HG03469 (cell line): Measurements from ENCODE around the gene CCNQ.

Experiments
- ATAC-seq: cut with Tn5 transposase; IDR thresholded peaks from one replicate; pipeline ENCODE4 v1.9.1; 2021; ENCODE audit warnings: mild to moderate bottlenecking, moderate library complexity, moderate number of reproducible peaks; ENCODE audit not compliant: unreplicated experiment

CCNQ gene

GRCh38 chrX:153637121-153638040 is 38.4 kb upstream of the CCNQ start:
- ATAC-seq = no peak

DNA sequence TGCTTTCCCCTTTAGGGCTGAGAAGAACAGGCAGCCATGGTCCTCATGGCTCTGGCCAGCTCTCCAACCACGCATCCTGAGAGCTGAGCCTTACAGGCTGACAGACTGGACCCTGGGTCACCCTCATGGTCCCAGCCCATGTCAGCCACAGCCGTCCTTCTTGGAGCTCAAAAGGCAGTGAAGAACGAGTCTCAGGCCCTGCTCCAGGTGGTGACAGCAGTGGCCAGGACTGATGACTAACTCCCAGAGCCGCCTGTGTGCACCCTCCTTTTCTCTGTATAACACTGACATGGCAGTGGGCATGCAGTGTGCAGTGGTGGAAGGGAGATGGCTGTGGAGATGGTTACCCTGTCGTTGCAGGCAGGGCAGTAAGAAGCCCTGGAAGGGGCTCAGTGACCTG is 37.8 kb upstream of the CCNQ start:
- ATAC-seq = no peak

DNA sequence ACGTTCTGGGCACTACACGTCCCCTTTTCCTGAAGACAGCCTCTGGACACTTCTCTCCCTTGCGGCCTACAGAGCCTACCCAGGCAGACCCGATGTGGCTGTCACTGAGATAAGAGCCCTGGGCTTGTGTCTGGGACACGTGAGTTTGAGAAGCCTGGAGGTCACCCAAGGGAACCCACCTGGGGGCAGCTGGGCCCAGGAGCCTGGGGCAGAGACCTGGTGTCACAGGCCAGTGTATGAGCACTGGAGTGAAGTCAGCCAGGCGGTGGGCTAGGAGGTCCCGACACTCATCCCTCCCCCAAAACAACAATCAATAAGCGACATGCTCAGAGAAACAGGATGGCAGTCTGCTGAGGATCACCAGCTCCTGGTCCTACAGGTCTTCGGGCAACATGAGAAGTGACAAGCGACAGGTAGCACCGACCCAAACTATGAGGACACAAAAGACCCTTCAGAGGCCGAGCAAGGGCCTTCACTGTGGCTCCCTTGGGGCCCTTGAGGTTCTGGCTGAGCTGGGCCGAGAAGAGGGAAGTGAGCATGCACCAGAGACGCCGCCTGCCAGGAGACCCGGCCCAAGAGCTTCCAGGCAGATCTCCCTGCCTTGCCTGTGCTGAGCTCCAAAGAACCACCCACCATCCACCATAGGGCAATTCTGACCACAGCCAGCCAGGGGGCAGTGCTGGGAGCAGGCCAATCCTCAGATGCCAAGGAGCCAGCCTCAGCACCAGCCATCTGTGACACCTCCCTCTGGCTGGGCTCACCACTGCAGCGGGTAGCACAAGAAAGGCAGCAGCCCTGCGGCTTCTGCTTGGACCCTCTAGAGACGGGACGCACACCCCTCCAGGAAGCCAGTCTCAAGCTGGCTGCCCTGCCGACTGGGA is 37.1 kb upstream of the CCNQ start:
- ATAC-seq = no peak

DNA sequence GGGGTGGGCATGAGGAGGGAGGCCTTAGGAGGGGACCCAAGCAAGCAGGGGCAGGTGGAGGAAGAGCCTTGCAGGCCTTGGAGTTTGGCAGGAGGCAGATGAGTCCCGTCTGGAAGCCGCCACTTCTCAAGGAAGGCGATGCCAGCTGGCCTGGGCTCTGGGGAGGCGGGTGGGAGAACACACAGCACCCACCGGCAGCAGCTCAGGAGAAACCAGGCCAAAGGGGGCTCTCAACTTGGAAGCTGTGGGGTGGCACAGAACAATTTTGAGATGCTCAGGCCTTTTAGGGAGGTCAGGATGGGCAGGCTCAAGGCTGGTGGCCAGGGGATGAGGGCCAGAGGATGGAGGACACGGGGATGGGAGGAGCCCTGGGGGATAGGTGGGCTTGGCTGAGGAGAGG is 36.4 kb upstream of the CCNQ start:
- ATAC-seq = no peak

DNA sequence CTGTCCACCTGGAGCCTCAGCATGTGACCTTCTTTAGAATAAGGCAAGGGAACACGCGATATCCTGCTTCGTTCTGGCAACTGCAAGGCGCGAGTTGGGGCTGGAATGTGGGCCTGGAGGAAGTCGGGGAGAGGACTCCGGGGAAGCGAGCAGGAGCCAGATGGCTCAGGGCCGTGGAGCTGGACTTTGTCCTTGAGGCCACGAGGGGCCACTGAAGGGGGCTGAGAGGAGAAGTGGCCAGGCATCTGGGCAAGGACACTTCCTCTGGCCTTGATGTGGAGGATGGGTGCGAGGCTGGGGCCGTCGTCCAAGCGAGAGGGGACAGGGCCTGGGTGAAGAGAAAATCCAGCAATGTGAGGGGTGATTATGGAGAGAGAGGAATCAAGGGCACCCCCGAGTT is 35.9 kb upstream of the CCNQ start:
- ATAC-seq = no peak

- no peak for ATAC-seq
Observed at GRCh38 chrX:153634236-153634635, 35.3 kb upstream of the CCNQ start.

DNA sequence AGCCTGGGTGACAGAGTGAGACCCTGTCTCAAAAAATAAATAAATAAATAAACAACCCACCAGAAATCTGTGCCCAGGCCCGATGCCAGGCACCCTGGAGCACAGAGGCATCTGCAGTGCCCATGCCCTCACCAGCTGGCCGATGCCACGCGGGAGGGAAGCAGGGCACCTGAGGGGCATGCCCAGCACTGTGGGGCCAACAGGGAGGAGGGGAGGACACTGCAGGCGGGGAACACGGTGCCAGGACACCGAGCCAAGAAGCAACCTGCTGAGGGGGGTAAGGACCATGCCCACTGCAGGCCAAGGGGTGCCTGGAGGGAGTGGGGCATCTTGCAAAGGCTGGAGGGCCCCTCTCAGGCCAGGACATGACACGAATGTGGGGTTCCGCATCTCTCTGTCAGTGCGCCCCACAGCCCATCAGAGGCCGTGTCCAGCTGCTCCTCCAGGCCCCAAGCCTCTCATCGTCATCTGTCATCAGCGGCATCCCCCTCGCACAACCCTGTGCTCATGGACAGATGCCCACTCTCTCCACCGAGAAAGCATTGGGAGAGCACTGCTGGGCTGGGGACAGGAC is 34.8 kb upstream of the CCNQ start:
- ATAC-seq = no peak

DNA sequence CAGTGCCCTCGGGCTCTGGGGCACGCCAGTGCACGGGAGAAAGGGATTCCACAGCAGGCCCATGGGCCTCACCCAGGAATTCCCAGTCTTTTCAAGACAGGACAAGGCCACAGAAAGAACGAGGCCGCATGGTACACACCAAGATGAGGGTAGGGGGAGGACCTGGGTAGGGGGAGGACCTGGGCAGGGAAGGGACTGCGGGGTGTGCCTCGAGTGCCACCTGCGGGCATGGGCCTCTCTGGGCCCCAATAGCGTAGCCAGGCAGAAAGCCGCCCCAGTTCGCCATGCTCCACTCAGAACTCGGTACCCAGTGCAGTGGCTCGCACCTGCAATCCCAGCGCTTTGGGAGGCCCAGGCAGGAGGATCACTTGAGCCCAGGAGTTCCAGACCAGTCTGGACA is 34.1 kb upstream of the CCNQ start:
- no peak for ATAC-seq

- ATAC-seq = no peak
Observed at GRCh38 chrX:153632595-153632946, 33.6 kb upstream of the CCNQ start.

GRCh38 chrX:153631907-153632594 is 33.1 kb upstream of the CCNQ start:
- ATAC-seq = no peak

DNA sequence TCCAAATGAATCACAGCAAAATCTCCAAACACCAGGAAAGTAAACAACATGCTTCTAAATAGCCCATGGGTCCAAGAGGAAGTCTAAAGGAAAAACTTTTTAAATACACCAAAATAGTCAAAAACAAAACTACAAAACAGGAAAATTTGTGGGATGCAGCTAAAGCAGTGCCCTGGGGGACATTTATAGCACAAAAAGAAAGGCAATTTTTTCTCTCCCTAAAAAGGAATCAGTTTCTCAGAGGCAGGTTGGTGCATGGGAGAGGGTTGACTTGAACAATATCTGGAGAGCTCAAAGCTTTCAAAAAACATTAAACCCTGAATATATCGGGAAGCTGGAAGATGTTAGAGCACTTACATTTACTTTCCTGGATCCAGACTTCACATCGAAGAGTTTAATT is 32.4 kb upstream of the CCNQ start:
- no peak for ATAC-seq

DNA sequence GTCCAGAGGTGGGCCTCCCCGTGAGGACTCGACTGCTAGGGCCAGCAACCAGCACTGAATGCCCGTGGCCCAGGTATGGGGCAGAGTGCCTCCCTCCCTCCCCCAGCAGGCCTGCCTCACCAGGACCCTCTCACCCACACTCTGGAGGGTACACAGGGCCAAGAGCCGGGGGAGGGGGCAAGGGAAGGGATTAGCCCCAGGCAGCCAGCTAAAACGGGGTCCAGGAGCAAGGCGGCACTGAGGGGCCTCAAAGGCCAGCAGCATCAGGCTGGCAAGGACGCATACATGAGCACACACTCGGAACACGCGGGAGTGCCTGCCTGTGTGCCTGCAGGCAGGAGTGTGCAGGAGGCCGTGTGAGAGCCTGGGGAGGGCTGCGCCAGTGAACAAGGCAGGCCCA is 29.7 kb upstream of the CCNQ start:
- ATAC-seq = no peak

GRCh38 chrX:153628129-153628528 is 29.2 kb upstream of the CCNQ start:
- no peak for ATAC-seq

DNA sequence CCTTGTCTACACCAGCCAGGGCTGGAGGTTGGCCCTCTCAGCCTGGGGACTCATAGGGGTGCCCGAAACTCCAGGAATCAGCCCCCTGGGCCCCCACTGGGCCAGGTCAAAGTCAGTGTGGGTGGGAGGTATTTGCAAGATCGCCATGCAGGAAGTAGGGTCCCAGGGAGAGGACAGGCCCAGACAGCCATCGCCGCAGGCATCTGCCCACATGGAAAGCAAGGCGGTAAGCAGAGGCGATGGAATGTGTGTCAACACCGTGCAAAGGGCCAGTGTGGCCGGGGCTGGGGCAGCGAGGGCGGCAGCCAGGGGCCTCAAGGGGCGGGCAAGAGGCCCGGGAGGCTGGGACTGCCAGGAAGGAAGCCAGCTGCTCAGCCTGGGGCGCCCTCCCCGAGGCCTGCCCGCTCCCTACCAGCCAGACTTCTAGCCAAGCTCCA is 28.8 kb upstream of the CCNQ start:
- no peak for ATAC-seq

- ATAC-seq = no peak
Observed at GRCh38 chrX:153626863-153627674, 28.1 kb upstream of the CCNQ start.

DNA sequence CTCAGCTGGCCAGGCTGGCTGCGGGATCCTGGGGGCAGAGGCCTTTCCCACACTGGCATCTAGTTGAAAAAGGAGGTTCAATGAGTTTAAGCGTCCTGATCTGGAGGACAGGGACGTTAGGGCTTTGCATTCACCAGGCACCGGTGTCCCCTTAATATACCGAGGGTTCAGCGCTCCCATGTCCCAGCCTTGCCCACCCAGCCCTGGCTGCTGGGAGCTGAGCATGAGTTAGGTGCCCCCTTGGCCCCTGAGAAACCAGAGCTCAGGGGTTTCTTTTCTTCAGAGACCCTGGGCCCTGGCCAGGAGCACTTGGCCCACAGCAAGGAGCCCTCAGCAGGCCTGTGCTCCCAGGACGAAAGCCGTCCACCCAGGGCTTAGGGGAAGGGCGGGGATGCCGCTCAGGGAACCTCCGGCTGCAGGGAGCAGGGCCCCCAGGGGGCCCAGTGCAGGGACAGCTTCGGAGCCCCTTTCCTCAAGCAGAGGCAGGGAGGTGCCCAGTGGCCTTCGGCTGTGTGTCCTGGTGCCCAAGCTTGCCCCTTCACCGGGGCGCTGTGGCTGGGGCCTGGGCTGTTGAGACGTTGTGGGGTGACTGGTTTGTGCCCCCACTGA is 27.2 kb upstream of the CCNQ start:
- ATAC-seq = no peak

- ATAC-seq = no peak
Observed at GRCh38 chrX:153625271-153626024, 26.5 kb upstream of the CCNQ start.

DNA sequence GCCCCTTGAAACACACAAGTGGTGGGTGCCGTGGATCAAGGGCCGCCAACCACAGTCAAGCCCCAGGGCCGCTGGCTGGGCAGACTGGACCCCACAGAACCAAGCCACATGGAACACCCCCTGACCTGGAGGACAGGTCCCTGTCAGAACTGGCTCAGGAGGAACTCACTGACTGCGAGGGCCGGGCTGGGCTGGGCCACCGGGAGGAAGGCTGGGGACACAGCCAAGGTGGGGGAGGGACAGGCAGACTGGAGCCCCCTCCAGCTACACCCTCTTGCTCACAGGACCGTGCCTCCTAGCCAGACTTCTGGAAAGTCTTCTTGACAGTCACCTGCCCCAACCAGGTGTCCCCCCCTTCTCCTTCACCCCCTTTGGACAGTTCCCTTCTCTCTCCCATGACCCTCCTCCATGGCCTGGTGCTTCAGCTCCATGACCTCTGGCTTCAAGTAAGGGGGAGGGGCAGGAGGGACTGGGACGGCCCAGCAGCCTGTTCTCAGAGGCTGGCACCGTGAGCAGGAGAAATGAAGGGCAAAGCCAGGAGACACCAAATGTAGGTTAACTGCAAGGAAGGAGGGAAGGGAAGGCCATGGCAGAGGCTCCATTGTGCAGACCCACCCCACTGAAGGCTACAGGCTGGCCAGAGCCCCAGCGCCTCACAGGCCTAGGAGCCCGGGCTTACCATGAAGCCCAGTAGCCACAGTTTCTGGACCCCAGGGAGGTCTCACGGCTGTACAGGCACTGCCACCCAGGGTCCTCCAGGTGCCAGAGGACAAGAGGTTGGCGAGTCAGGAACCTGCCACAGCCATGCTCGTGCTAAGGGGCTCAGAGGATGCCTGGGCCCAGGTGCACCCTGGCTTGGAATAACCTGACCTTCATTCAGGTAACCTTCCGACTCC is 25.5 kb upstream of the CCNQ start:
- ATAC-seq = no peak
